IMR-90 (cell line): ENCODE results near the gene MTF2. TPM values are rescaled to one million over a fixed set of nuclear protein-coding genes. Genes with fewer than 3 reads are reported as not detected.
A peak's percentile ranks its signal among the peaks of the same experiment; 100 is the strongest.

Experiments
- CEBPB ChIP-seq: IDR thresholded peaks from 2 replicates; pipeline ENCODE4 v1.6.1; 2012; ENCODE audit warnings: low read depth, low read length, improper control_type of control experiment
- ELK1 ChIP-seq: fragments of 150-350 bp; IDR thresholded peaks from 2 replicates; pipeline ENCODE4 v1.6.1; 2016; ENCODE audit warnings: low read depth, mild to moderate bottlenecking, low read length, moderate library complexity, borderline replicate concordance
- FOS ChIP-seq: fragments of 150-350 bp; IDR thresholded peaks from 2 replicates; pipeline ENCODE4 v1.6.1; 2016; ENCODE audit warnings: low read depth, low read length
- NFE2L2 ChIP-seq: fragments of 150-350 bp; IDR thresholded peaks from 2 replicates; pipeline ENCODE4 v1.6.1; 2016; ENCODE audit warnings: low read depth, mild to moderate bottlenecking, low read length
- POLR2A ChIP-seq: IDR thresholded peaks from 2 replicates; pipeline ENCODE4 v1.6.1; 2012; ENCODE audit warnings: mild to moderate bottlenecking, low read depth, low read length
- RAD21 ChIP-seq: IDR thresholded peaks from 2 replicates; pipeline ENCODE4 v1.6.1; 2012; ENCODE audit warnings: low read length, improper control_type of control experiment
- polyA plus RNA-seq, 3 experiments: library from polyadenylated mRNA; depleted of rRNA; stranded (reverse); fragments of >200 nt; gene quantifications; 2 replicates each; pipeline ENCODE4 v1.2.3, GENCODE V29; 2012; ENCODE audit warnings: low replicate concordance in 1 of 3
- total RNA-seq: library from RNA; depleted of rRNA; stranded (reverse); fragments of >200 nt; gene quantifications from 2 replicates; pipeline ENCODE4 v1.2.3, GENCODE V29; 2012

MTF2 gene
- total and polyA plus RNA-seq, 2 of the 4 experiments (the other 2 are of a cell fraction): 10.6 to 39.8 TPM

GRCh38 chr1:93078986-93079654, at the start of gene MTF2 (continued):
- TF ChIP-seq ELK1 (no peak), NFE2L2 (peak; percentile 32; the same call in 1 of the 2 replicates), FOS (peak; percentile 28; the same call in 1 of the 2 replicates), POLR2A (peak; percentile 91), CEBPB (peak; percentile 21; the same call in 1 of the 2 replicates), RAD21 (0 out of 2 replicates have a peak, but pooled peaks have one; percentile 3)
